GOT3 (cell line): ENCODE measurements around the gene CEP112.
"Not testable (repeated sequence)": the region's sequence is repeated elsewhere in the genome, so short reads cannot be mapped to it uniquely, and the experiment has no call there.

Source experiments
- DNase-seq: peaks from one replicate; lab custom pipeline; 2025; ENCODE audit warnings: mixed read lengths; lab: John Stamatoyannopoulos, UW

Gene CEP112

GRCh38 chr17:65737451-65737850 is 454.5 kb downstream of the CEP112 start:
- no peak for DNase-seq

- no peak for DNase-seq
These were observed 458.6 kb downstream of the CEP112 start for GRCh38 chr17:65733314-65733713.

GRCh38 chr17:65732667-65733066 is 459.3 kb downstream of the CEP112 start:
- not testable (repeated sequence) for DNase-seq

DNA sequence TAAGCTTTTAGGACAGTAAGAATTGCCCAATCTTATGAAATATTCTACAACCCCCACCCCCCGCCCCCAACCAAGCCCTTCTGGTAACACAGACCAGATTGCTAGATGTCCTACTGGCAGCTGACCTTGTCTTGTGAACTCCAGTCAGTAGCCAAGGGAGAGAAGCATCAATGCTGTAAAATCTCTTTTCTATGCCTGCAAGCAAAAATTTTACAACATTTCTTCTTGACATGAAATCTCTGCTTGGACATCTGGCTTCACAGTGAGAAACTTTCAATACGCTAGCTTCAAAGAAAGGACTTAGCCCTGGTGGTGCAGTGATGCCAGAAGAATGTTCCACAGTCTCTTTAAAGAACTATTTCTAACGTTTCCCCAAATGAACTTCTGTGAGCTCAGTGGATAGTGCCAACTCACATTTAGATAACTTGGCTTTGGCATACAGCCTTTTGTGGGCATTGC is 461.2 kb downstream of the CEP112 start:
- no peak for DNase-seq

- DNase-seq: no peak
These were observed 462.7 kb downstream of the CEP112 start for GRCh38 chr17:65729207-65729606.

GRCh38 chr17:65727832-65728231 is 464.1 kb downstream of the CEP112 start:
- no peak for DNase-seq

DNA sequence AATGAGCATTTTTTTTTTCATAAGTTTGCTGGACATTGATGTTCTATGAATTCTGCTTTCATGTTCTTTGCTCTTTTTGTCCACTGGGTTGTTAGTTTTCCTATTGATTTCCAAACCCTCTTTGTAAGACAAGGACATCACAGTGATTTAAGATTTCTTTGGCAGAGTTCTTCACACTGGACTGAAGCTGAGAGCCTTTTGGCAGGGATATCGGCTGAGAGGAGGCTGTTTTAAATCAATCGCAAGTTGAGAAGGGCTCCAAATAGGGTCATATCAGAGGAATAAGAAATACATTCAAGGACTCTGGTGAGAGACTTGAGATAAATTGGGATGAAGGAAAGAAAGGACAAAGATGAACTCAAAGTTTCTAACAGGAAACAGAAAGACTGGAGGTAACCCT is 464.7 kb downstream of the CEP112 start:
- DNase-seq: no peak

DNA sequence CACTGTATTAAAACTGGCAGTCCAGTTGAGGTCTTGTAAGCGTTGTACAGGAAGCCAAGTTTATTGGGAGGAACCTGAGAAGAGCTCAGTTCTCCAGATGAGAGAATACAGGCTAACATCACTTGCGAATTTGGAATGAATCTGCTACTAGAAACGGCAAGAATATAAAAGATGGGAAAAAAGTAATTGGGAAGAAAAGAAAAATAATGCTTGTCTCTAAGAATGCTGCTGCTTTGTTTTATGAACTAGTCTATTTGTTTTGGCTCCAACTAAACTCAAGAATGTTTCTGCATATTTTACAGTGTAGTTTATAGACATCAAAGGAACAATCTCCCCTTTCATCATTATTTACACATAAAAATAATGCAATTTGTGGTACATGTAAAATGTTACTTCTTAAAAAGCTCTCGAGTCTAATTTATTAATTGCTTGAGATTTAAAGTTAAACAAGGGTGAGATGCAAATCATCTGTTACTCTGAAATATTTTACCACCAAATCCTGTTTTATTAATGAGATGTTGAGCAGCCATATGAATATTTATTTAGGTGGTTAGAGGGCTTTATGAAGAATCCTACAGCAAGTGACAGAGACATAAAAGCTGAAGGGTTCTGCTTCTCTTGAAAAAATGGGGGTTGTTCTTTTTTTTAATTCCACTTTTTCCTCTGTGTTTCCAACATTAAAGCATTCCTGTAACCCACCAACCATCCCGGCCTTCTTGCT is 468.3 kb downstream of the CEP112 start:
- DNase-seq: no peak

DNA sequence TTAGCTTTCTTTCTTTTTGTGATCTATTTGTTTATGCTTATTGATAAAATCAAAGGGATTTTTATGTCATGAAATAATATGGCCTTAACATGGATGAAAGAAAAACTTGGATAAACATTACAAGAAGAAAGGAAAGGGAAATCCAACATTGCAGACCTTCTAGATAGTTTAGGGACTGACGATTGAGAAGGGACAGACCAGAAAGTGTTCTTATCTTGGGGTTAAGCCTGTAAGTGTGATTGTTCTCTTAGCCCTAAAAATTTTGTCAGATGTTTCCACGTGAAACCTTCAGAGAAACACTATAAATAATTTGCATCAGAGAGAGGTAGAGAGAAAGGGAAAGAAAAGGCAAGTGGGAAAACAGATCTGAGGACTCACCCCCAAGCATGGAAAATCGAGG is 473.3 kb downstream of the CEP112 start:
- no peak for DNase-seq

- DNase-seq: no peak
These were observed 479.3 kb downstream of the CEP112 start for GRCh38 chr17:65712383-65713267.

GRCh38 chr17:65711671-65712276 is 480.2 kb downstream of the CEP112 start:
- no peak for DNase-seq

- DNase-seq: no peak
These were observed 484.2 kb downstream of the CEP112 start for GRCh38 chr17:65707780-65708179.

DNA sequence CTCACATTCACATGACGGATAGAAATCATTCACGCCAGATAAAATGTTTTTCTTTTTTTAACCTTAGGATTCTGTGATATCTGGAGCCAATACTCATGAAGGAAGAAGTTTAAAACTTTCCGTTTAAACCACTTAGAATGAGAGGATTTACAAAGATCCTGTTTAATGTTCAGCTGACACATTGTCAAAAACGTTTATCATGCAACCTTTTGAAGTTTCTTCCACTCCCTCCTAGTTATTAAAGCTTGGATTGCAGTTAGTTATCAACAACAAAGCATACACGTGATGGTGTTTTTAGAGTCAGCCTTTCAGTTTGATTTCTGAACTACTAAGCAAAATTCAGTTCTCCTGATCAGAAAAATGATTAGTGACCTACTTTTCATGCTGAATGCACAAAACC is 487.2 kb downstream of the CEP112 start:
- DNase-seq: no peak

DNA sequence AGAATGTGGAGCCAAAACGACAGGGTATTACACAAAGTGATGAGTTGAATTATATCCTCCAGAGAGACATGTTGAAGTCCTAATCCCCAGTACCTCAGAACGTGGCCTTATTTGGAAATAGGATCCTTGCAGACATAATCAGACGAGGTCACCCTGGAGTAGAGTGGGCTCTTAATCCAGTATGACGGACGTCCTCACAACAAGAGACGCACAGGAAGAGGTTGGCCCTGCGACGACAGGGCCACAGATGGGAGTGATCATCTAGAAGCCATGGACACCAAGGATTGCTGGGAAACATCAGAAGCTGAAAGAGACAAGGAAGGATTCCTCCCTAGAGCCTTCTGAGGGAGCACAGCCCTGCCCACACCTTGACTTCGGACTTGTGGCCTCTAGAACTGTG is 488.0 kb downstream of the CEP112 start:
- no peak for DNase-seq

GRCh38 chr17:65699459-65699858 is 492.5 kb downstream of the CEP112 start:
- no peak for DNase-seq

DNA sequence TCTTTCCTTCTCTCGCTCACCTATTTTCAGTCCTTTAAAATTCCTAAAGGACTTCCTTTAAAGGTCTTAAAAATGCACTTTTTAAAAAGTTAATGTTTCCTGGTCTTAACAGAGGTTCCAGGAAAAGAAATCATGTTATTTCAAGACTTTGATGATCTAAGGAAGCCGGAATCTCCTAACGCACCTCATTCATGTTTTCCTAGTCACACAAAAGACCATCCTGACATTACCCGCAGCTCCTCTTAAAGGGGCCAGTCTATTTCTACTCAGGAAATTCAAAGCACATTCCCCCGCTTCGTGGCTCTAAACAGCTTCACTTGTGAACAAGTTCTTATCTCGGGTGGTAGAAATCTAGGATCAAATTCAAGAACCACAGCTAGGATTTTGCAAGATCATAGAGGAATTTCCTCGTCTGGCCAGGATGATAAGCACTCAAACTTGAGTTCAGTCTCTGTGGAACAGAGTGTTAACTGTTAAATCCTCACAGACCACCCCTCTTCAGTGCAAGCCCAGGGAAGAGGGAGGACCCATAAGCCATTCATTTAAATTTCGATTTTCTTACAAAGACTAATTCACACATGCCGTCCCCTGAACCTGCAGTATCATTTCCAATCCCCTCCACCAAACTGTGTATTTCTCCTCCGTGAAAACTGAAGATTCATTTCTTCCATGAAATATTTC is 493.4 kb downstream of the CEP112 start:
- DNase-seq: no peak

DNA sequence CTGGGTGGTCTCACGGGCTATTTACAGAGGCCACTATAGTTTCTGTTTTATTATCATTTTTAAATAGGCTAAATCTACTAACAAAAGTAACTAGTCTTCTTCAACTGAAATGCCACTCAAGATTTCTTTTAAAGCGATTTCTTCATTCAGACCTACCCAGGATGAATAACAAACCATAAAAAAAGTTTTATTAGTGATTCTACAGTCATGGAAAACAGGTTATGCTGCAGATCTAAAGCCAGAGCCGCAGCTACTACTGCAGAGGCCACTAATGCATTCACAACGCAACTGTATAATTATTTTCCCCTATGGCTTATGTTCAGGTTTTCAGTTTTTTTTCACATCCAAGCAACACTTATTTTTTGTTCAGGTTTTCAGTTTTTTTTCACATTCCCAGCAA is 494.3 kb downstream of the CEP112 start:
- DNase-seq: no peak

GRCh38 chr17:65696739-65697394 is 495.1 kb downstream of the CEP112 start:
- no peak for DNase-seq

DNA sequence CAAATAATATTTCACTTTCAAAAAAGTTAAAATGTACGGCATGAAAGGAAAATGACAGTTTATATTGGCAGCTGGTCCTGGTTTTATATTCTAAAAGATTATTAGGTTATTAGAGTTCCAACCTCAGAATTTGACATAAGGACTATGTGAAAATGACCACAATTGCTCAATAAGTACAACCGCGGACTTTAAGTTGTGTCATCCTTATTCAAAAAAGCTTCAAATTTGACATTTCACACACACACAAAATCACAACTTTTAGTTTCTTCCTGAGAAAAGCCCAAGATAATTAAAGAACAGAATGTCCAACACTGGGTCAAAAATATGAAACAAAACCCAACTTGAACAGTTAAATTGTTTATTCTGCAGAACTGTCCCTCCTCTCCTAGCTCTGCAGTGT is 497.3 kb downstream of the CEP112 start:
- no peak for DNase-seq

GRCh38 chr17:65690626-65691310 is 501.2 kb downstream of the CEP112 start:
- no peak for DNase-seq

DNA sequence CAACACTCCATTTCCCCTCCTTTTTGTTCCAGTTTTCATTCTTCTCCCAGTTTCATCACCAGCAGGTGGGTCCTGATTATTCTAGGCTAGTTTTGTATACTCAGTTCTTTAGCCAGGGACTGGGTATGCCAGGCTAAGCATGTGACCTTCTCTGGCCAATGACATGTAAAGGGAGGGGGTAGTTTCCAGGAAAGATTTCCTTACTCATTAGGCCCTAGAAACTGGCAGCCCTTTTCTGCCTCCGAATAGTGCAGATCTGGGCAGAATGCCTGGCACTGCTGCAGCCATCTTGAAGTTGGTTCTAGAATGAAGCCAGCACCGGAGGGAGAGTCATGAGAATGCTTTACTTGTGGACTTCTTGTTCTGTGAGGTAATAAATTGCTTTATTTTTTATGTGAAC is 503.6 kb downstream of the CEP112 start:
- DNase-seq: no peak
